ENCODE data around the gene LRRC41.
A peak's percentile ranks its signal among the peaks of the same experiment; 100 is the strongest.
"Not testable (repeated sequence)": the region's sequence is repeated elsewhere in the genome, so short reads cannot be mapped to it uniquely, and the experiment has no call there.

The LRRC41 gene, protein sequence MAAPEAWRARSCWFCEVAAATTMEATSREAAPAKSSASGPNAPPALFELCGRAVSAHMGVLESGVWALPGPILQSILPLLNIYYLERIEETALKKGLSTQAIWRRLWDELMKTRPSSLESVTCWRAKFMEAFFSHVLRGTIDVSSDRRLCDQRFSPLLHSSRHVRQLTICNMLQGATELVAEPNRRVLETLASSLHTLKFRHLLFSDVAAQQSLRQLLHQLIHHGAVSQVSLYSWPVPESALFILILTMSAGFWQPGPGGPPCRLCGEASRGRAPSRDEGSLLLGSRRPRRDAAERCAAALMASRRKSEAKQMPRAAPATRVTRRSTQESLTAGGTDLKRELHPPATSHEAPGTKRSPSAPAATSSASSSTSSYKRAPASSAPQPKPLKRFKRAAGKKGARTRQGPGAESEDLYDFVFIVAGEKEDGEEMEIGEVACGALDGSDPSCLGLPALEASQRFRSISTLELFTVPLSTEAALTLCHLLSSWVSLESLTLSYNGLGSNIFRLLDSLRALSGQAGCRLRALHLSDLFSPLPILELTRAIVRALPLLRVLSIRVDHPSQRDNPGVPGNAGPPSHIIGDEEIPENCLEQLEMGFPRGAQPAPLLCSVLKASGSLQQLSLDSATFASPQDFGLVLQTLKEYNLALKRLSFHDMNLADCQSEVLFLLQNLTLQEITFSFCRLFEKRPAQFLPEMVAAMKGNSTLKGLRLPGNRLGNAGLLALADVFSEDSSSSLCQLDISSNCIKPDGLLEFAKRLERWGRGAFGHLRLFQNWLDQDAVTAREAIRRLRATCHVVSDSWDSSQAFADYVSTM

GRCh38 chr1:46303038-46303871 lies at the start of gene LRRC41, which contains the start of gene UQCRH:
Gene LRRC41, minus strand, starts transcription at chr1:46303616. Its CDS starts 294 bp downstream, at chr1:46303322.
Gene UQCRH, plus strand, starts transcription at chr1:46303698. Its CDS starts 69 bp downstream, at chr1:46303767.
- DNase-seq = peak; percentile 94 to 97

GRCh38 chr1:46352363-46352762 lies 48.9 kb upstream of the LRRC41 start:
- no peak for DNase-seq

DNA sequence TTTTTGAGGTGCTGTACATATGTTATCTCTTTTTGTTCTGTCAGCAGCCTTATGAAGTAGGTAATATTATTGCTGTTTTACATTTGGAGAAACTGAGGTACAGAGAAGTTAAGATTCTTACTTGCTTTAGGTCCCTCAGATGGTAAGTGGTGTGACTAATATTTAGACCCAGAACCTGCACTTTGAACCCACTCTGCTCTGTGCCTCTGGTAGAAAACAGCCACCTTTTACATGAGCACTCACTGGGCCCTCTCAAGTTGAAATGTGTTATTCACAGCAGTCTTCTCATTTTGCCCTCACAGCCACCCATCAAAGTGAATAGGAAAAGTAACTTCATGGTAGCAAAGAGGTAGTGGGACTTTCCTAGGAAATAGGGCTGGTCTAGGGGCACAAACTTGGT lies 41.9 kb upstream of the LRRC41 start:
- DNase-seq = no peak

GRCh38 chr1:46344481-46344880 lies 41.1 kb upstream of the LRRC41 start:
- no peak for DNase-seq

DNA sequence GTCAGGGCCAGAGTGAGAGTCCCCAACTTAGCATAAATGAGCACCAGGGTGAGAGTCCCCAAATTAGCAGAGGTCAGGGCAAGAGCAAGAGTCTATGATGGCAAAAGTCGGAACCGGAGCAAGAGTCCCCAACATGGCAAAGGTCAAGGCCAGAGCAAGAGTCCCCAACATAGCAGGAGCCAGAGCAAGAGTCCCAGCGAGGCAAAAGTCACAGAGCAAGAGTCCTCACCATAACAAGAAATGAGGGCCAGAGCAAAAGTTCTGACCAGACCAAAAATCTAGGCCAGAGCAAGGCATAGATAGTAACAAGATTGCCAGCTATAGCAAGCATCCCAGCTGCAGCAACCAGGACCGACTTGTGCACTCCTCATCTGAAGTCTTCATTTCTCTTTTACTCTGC lies 40.3 kb upstream of the LRRC41 start:
- no peak for DNase-seq

GRCh38 chr1:46343351-46343695 lies 39.9 kb upstream of the LRRC41 start:
- no peak for DNase-seq

- no peak for DNase-seq
Observed at GRCh38 chr1:46342677-46343350, 39.4 kb upstream of the LRRC41 start.

- no peak for DNase-seq
Observed at GRCh38 chr1:46342084-46342656, 38.8 kb upstream of the LRRC41 start.

GRCh38 chr1:46341222-46342083 lies 38.0 kb upstream of the LRRC41 start:
- DNase-seq = no peak

DNA sequence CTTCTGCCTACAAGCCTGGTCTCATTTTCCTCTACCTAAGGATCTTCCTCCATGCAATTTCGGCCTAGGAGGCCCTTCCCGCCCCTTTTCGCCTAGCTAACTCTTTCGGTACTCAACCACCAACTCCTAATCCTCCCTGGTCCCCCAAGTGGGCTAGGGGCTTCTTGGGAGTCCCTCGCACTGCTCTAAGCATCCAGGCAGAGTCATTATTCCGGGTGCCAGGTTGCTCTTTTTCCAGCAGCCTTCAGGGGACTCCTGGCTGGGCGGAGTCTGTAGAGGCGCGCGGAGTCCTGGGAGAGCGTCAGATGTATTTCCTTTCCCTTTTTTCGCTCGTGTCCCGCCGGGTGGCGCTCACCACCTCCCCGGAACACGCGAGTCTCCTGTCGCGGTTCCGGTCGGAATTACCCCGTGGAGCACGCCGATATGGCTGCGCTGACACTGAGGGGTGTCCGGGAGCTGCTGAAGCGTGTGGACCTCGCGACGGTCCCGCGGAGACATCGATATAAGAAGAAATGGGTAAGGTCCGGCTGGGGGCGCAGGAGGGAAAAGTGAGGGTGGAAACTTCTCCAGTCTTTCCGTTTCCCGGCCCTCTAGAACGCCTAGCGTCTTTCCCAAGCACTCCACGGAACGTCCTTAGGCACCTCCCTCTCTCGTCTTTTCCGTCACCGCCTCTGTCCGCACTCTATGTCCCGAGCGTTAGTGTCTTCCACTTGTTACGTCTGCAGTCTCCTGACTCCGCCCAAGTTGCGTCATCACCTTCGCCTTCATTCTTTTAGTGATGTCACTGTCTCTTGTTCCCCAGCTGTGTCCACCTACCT lies 37.2 kb upstream of the LRRC41 start, which contains the start of gene NSUN4:
Gene NSUN4 (plus strand): TSS at position 404 of the 818 bp plus-strand sequence. CDS start 20 bp downstream, at position 424.
- peak; percentile 96 to 97 for DNase-seq

DNA sequence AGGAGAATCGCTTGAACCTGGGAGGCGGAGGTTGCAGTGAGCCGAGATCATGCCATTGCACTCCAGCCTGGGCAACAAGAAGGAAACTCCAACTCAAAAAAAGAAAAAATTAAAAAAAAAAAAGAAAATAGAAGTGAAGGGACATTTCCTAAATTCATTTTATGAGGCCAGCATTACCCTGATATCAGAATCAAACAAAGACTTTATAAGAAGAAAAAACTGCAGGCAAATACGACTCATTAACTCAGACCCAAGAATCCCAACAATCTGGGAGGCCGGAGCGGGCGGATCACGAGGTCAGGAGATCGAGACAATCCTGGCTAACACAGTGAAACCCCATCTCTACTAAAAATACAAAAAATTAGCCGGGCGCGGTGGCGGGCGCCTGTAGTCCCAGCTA lies 34.0 kb upstream of the LRRC41 start:
- not testable (repeated sequence) for DNase-seq

DNA sequence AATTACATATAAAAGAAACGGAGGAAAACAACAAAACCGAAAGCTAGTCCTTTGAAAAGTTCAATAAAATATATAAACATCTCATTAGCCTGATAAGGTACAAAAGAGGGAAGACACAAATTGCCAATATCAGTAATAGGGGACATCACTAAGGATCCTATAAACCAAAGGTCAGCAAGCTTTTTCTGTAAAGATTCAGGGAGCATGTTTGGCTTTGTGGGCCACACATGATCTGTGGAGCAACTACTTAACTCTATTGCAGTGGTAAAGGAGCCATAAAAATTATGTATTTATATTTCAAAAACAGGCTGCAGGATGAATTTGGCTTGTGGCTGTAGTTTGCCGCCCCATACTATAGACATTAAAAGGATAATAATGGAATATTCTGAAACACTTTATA lies 31.7 kb upstream of the LRRC41 start:
- DNase-seq = no peak

GRCh38 chr1:46334030-46334384 lies 30.6 kb upstream of the LRRC41 start:
- DNase-seq = no peak

- DNase-seq = peak; percentile 12 to 51
Observed at GRCh38 chr1:46333300-46334029, 30.0 kb upstream of the LRRC41 start.

GRCh38 chr1:46331786-46332540 lies 28.5 kb upstream of the LRRC41 start:
- DNase-seq = not testable (repeated sequence)

- not testable (repeated sequence) for DNase-seq
Observed at GRCh38 chr1:46330381-46330780, 27.0 kb upstream of the LRRC41 start.

- DNase-seq = not testable (repeated sequence)
Observed at GRCh38 chr1:46329807-46330206, 26.4 kb upstream of the LRRC41 start.

GRCh38 chr1:46328182-46328581 lies 24.8 kb upstream of the LRRC41 start:
- DNase-seq = not testable (repeated sequence)
